22Rv1 (cell line): Measurements from ENCODE around the gene ABCA2.

Experiments
- ZFX ChIP-seq: fragments of 450-650 bp; IDR thresholded peaks from 2 replicates; pipeline ENCODE4 v1.6.1; 2017; ENCODE audit warnings: antibody characterized with exemption, borderline replicate concordance
- TF ChIP-seq, protein P1 (sequence below): fragments of 450-650 bp; IDR thresholded peaks from 2 replicates; pipeline ENCODE4 v1.5.1; 2017; ENCODE audit warnings: mild to moderate bottlenecking

GRCh38 chr9:137067860-137068538, 40.0 kb upstream of the ABCA2 start:
- TF ChIP-seq ZFX: no peak
- TF ChIP-seq, protein P1, sequence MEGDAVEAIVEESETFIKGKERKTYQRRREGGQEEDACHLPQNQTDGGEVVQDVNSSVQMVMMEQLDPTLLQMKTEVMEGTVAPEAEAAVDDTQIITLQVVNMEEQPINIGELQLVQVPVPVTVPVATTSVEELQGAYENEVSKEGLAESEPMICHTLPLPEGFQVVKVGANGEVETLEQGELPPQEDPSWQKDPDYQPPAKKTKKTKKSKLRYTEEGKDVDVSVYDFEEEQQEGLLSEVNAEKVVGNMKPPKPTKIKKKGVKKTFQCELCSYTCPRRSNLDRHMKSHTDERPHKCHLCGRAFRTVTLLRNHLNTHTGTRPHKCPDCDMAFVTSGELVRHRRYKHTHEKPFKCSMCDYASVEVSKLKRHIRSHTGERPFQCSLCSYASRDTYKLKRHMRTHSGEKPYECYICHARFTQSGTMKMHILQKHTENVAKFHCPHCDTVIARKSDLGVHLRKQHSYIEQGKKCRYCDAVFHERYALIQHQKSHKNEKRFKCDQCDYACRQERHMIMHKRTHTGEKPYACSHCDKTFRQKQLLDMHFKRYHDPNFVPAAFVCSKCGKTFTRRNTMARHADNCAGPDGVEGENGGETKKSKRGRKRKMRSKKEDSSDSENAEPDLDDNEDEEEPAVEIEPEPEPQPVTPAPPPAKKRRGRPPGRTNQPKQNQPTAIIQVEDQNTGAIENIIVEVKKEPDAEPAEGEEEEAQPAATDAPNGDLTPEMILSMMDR: peak; percentile 89
